Lower lobe of right lung (tissue), 2 donors: ENCODE measurements around the gene HEMK1. TPM values are rescaled to one million over a fixed set of nuclear protein-coding genes. Genes with fewer than 3 reads are reported as not detected.
A peak's percentile ranks its signal among the peaks of the same experiment; 100 is the strongest.

Experiments used
- ATAC-seq, 2 donors: fragments of 200-7000 bp; cut with Tn5 transposase; one replicate each; pipeline ENCODE4 v1.9.1; 2020 to 2022; ENCODE audit warnings: mild to moderate bottlenecking in 2 of 2, moderate library complexity in 2 of 2
- DNase-seq: peaks from one replicate; pipeline ENCODE4 v3.0.0-alpha.2; 2020
- H3K27ac ChIP-seq: fragments of 200-600 bp; one replicate; pipeline ENCODE4 v1.8.0; 2022
- H3K27me3 ChIP-seq: fragments of 200-600 bp; one replicate; pipeline ENCODE4 v1.8.0; 2022; ENCODE audit warnings: low read depth
- H3K36me3 ChIP-seq: fragments of 200-600 bp; one replicate; pipeline ENCODE4 v1.8.0; 2022; ENCODE audit warnings: mild to moderate bottlenecking
- H3K4me1 ChIP-seq: fragments of 200-600 bp; one replicate; pipeline ENCODE4 v1.8.0; 2022
- H3K4me3 ChIP-seq: fragments of 200-600 bp; one replicate; pipeline ENCODE4 v1.8.0; 2022; ENCODE audit warnings: mild to moderate bottlenecking
- H3K9me3 ChIP-seq: fragments of 200-600 bp; one replicate; pipeline ENCODE4 v1.8.0; 2022
- intact Hi-C: fragments of 100-400 bp; cut with DNase I; formaldehyde crosslinking; loops from one replicate; pipeline ENCODE4 v1.11.0; 2022
- total RNA-seq: library from RNA; stranded (reverse); fragmentation: NEBNext Ultra II Directional; extraction: Animal tissue kit (Norgen Biotek cat#: 25700); gene quantifications from one replicate; pipeline ENCODE4 v1.2.1, GENCODE V29; 2021
- TF ChIP-seq, protein P1 (sequence below): fragments of 200-600 bp; IDR thresholded peaks from one replicate; pipeline ENCODE4 v1.8.0; 2022; ENCODE audit warnings: antibody characterized with exemption, mild to moderate bottlenecking
- donor health status: DM: no; HTN: yes; CAD: no; lungs with severe emphysema.

The HEMK1 gene
- total RNA-seq, 1 donor from 2014 or later, result 28.4 TPM

DNA sequence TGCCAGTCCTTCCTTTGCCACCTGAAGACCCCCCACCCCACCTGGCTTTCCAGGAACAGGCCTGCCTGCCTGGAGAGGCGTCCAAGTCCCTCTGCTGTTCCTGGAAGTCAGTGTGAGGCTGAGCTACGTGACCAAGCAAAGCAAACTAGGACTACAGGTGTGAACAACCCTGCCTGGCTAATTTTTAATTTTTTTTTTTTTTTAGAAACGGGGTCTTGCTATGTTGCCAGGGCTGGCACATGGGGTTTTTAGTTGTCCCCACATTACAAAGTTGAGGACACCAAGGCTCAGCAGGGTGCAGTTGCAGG, 17.4 kb downstream of the HEMK1 start:
- intact Hi-C loops, result no loop called here
- DNase-seq (no peak), ATAC-seq (no peak)
- Histone ChIP-seq H3K36me3 (peaks cover 8% of the 10 kb centered on the region), H3K27me3 (no peaks in the 10 kb centered on the region), H3K4me3 (no peak overlapping the region), H3K27ac (peak overlapping the region; percentile 86), H3K9me3 (no peaks in the 10 kb centered on the region), H3K4me1 (peaks cover 76% of the 10 kb centered on the region)
- TF ChIP-seq, protein P1, sequence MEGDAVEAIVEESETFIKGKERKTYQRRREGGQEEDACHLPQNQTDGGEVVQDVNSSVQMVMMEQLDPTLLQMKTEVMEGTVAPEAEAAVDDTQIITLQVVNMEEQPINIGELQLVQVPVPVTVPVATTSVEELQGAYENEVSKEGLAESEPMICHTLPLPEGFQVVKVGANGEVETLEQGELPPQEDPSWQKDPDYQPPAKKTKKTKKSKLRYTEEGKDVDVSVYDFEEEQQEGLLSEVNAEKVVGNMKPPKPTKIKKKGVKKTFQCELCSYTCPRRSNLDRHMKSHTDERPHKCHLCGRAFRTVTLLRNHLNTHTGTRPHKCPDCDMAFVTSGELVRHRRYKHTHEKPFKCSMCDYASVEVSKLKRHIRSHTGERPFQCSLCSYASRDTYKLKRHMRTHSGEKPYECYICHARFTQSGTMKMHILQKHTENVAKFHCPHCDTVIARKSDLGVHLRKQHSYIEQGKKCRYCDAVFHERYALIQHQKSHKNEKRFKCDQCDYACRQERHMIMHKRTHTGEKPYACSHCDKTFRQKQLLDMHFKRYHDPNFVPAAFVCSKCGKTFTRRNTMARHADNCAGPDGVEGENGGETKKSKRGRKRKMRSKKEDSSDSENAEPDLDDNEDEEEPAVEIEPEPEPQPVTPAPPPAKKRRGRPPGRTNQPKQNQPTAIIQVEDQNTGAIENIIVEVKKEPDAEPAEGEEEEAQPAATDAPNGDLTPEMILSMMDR, result no peak

DNA sequence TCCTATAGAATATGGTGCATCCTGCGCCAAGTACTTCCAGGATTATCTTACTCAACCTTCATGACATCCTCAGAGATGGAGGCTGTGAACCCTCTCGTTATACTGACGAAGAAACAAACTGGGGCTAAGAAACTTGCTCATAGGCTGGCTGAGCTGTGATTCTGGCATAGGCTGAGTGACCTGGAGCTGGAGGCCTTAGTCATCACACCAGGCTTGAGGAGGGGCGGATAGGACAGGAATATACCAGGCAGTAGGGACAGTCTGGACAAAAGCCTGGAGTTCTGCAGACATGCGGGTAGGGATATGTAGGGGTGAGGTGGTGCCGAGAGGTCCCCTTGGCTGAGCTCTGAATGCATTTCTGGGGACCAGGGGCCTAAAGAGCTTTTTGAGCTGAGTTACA, 18.1 kb downstream of the HEMK1 start:
- intact Hi-C loops, result no loop called here
- peaks cover 2% of the 10 kb centered on the region for H3K36me3 ChIP-seq
- TF ChIP-seq, protein P1, result no peak
- H3K27ac ChIP-seq, result no peak overlapping the region
- peaks cover 76% of the 10 kb centered on the region for H3K4me1 ChIP-seq
- no peaks in the 10 kb centered on the region for H3K9me3 ChIP-seq
- no peaks in the 10 kb centered on the region for H3K27me3 ChIP-seq
- no peak for DNase-seq
- ATAC-seq, result no peak
- H3K4me3 ChIP-seq, result no peak overlapping the region

DNA sequence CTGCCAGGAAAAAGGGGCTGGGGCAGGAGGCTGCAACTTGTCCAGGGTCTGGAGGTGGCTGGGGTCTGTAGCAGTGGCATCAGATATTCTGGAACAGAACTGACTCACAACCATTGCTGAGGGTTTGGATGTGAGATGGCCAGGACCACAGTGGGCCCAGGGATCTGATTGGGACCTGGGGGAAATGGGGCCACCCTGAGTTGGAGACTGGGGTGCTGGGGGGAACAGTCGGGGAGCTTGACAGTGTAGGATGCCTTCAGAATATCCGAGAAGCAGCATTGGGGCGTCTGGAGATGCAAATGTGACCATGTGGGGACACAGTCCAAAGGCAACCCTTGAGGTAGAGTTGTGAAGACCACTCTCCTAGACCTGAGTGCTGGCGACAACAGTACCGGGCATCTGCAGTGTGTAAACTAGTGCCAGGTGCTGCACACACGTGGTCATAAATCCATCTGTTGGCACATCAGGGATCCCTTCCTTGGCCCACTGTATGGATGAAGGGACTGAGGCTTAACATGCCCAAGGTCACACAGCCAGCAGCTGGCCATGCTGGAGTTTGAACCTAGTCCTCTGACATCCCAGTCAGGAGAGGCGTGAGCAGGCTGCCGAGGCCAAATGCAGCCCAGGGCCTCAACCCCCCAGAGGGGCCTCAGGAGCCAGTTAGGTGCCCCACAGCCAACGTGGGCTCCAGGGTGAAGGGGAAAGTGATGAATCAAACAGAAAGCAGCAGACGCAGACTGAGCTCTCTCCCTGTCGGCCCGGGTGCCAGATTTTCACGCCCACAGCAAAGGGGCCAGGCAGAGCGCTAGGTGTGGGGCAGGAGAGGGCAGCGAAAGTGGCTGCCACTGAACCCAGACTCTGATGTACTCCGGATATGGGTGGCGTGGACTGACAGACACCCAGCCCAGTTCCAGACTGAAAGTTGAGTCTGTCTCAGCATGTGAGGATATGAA, 18.8 kb downstream of the HEMK1 start:
- TF ChIP-seq, protein P1, result no peak
- Histone ChIP-seq H3K27ac (peak overlapping the region; percentile 24), H3K4me1 (peaks cover 76% of the 10 kb centered on the region), H3K9me3 (no peaks in the 10 kb centered on the region), H3K27me3 (no peaks in the 10 kb centered on the region), H3K36me3 (no peaks in the 10 kb centered on the region), H3K4me3 (no peak overlapping the region)
- no peak for DNase-seq
- ATAC-seq, result no peak
- intact Hi-C loops, result no loop called here

GRCh38 chr3:50588759-50589433, 19.6 kb downstream of the HEMK1 start:
- no peak overlapping the region for H3K4me3 ChIP-seq
- H3K27me3 ChIP-seq, result no peaks in the 10 kb centered on the region
- peak overlapping the region; percentile 24 for H3K27ac ChIP-seq
- intact Hi-C loops, result no loop called here
- no peaks in the 10 kb centered on the region for H3K36me3 ChIP-seq
- no peaks in the 10 kb centered on the region for H3K9me3 ChIP-seq
- TF ChIP-seq, protein P1, result no peak
- DNase-seq (no peak), ATAC-seq (no peak)
- peaks cover 76% of the 10 kb centered on the region for H3K4me1 ChIP-seq

- ATAC-seq (peak; percentile 4 to 5), DNase-seq (no peak)
- TF ChIP-seq, protein P1, result no peak
- H3K4me1 ChIP-seq, result peaks cover 62% of the 10 kb centered on the region
- intact Hi-C loops, result no loop called here
- no peaks in the 10 kb centered on the region for H3K36me3 ChIP-seq
- H3K27me3 ChIP-seq, result no peaks in the 10 kb centered on the region
- no peaks in the 10 kb centered on the region for H3K9me3 ChIP-seq
- H3K4me3 ChIP-seq, result no peak overlapping the region
- peak overlapping the region; percentile 86 for H3K27ac ChIP-seq
Measured at GRCh38 chr3:50591196-50591741, 21.9 kb downstream of the HEMK1 start.
